Measurements from ENCODE around the gene ARFGAP2.

Gene ARFGAP2

DNA sequence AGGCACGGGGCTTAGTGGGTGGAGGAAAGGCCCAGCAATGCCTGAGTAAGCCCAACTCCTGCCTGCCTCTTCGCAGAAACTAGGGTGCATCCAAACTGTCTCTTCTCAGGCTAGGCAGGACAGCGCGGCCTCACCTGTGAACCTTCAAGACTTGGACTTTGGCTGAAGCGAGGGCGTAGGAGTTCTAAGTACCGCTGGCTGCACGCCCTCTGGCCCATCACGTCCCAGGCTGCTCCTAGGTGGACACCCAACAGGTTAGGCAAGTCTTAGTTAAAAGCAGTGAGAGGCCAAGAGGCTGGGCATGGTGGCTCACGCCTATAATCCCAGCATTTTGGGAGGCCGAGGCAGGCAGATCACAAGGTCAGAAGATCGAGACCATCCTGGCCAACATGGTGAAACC is 36.3 kb upstream of the ARFGAP2 start:
- TF ChIP-seq TOX (CRISPR knock-in tag; IDR thresholded peaks at IDR 0.05; ENCODE audit: borderline replicate concordance) (no peak), TSHZ2 (CRISPR knock-in tag; IDR thresholded peaks at IDR 0.05) (no peak), RARB (CRISPR knock-in tag; IDR thresholded peaks at IDR 0.05) (no peak), ARNTL (CRISPR knock-in tag; IDR thresholded peaks at IDR 0.05; ENCODE audit: borderline replicate concordance, low read depth) (no peak), ZNF565 (CRISPR knock-in tag; conservative IDR thresholded peaks at IDR 0.05; ENCODE audit: low read depth) (no peak), ZNF8 (CRISPR knock-in tag; IDR thresholded peaks at IDR 0.05) (no peak), OSR1 (CRISPR knock-in tag; IDR thresholded peaks at IDR 0.05) (no peak), ISL1 (CRISPR knock-in tag; IDR thresholded peaks at IDR 0.05) (no peak), POU6F1 (CRISPR knock-in tag; IDR thresholded peaks at IDR 0.05; ENCODE audit: borderline replicate concordance, low read depth) (no peak), GLIS3 (CRISPR knock-in tag; IDR thresholded peaks at IDR 0.05) (no peak), SNAI2 (CRISPR knock-in tag; IDR thresholded peaks at IDR 0.05) (no peak), BACH2 (CRISPR knock-in tag; IDR thresholded peaks at IDR 0.05; ENCODE audit: borderline replicate concordance) (no peak), PPARA (CRISPR knock-in tag; IDR thresholded peaks at IDR 0.05; ENCODE audit: borderline replicate concordance) (no peak), PATZ1 (CRISPR knock-in tag; IDR thresholded peaks at IDR 0.05; ENCODE audit: borderline replicate concordance) (no peak), ZC3H10 (CRISPR knock-in tag; IDR thresholded peaks at IDR 0.05) (no peak), CSDC2 (CRISPR knock-in tag; IDR thresholded peaks at IDR 0.05) (no peak), ZNF70 (CRISPR knock-in tag; IDR thresholded peaks at IDR 0.05) (no peak)
- TF ChIP-seq, protein P1, sequence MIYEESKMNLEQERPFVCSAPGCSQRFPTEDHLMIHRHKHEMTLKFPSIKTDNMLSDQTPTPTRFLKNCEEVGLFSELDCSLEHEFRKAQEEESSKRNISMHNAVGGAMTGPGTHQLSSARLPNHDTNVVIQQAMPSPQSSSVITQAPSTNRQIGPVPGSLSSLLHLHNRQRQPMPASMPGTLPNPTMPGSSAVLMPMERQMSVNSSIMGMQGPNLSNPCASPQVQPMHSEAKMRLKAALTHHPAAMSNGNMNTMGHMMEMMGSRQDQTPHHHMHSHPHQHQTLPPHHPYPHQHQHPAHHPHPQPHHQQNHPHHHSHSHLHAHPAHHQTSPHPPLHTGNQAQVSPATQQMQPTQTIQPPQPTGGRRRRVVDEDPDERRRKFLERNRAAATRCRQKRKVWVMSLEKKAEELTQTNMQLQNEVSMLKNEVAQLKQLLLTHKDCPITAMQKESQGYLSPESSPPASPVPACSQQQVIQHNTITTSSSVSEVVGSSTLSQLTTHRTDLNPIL (CRISPR knock-in tag; IDR thresholded peaks at IDR 0.05; ENCODE audit: low read depth) = no peak
- TF ChIP-seq, protein P2, sequence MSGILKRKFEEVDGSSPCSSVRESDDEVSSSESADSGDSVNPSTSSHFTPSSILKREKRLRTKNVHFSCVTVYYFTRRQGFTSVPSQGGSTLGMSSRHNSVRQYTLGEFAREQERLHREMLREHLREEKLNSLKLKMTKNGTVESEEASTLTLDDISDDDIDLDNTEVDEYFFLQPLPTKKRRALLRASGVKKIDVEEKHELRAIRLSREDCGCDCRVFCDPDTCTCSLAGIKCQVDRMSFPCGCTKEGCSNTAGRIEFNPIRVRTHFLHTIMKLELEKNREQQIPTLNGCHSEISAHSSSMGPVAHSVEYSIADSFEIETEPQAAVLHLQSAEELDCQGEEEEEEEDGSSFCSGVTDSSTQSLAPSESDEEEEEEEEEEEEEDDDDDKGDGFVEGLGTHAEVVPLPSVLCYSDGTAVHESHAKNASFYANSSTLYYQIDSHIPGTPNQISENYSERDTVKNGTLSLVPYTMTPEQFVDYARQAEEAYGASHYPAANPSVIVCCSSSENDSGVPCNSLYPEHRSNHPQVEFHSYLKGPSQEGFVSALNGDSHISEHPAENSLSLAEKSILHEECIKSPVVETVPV (CRISPR knock-in tag; IDR thresholded peaks at IDR 0.05) = no peak
- ATAC-seq = no peak

DNA sequence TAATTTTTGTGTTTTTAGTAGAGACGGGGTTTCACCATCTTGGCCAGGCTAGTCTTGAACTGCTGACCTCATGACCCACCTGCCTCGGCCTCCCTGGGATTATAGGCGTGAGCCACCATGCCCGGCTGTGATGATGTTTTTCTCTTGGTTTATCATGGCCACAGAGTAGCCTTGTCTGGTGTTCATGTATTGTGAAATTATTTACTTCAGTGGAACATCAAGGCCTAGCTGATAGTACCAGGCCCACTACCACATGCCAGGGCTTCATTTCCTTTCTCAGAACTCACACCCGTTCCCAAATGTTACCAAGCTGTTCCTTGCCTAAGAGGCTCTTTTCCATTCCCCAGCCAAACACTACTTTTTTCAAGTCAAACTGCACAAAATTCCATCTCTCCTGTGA is 31.9 kb upstream of the ARFGAP2 start:
- TF ChIP-seq ZNF70 (CRISPR knock-in tag; IDR thresholded peaks at IDR 0.05) (no peak), PATZ1 (CRISPR knock-in tag; IDR thresholded peaks at IDR 0.05; ENCODE audit: borderline replicate concordance) (no peak), TSHZ2 (CRISPR knock-in tag; IDR thresholded peaks at IDR 0.05) (no peak), GLIS3 (CRISPR knock-in tag; IDR thresholded peaks at IDR 0.05) (no peak), ZNF8 (CRISPR knock-in tag; IDR thresholded peaks at IDR 0.05) (no peak), ZFP3 (CRISPR knock-in tag; IDR thresholded peaks at IDR 0.05) (no peak), ISL1 (CRISPR knock-in tag; IDR thresholded peaks at IDR 0.05) (no peak), TCF4 (CRISPR knock-in tag; IDR thresholded peaks at IDR 0.05; ENCODE audit: borderline replicate concordance) (no peak), ZFP30 (CRISPR knock-in tag; IDR thresholded peaks at IDR 0.05) (no peak), BACH2 (CRISPR knock-in tag; IDR thresholded peaks at IDR 0.05; ENCODE audit: borderline replicate concordance) (no peak), SNAI2 (CRISPR knock-in tag; IDR thresholded peaks at IDR 0.05) (no peak)
- TF ChIP-seq, protein P1 (CRISPR knock-in tag; IDR thresholded peaks at IDR 0.05; ENCODE audit: low read depth) = no peak
- TF ChIP-seq, protein P2 (CRISPR knock-in tag; IDR thresholded peaks at IDR 0.05) = no peak
- ATAC-seq = no peak

All from SK-N-SH treated with all-trans-retinoic acid at 6 μM for 48 hours (cell line).